Left forelimb (tissue), 1 donor: ENCODE data around the gene SLC24A4.

Experiments used
- DNase-seq: peaks from one replicate; pipeline ENCODE4 v3.0.0-alpha.2; 2018; ENCODE audit warnings: low spot score

SLC24A4 gene

GRCh38 chr14:92546347-92547053 is 223.5 kb downstream of the SLC24A4 start:
- no peak for DNase-seq

GRCh38 chr14:92549105-92549858 is 226.3 kb downstream of the SLC24A4 start:
- no peak for DNase-seq

GRCh38 chr14:92549859-92550230 is 226.9 kb downstream of the SLC24A4 start:
- no peak for DNase-seq
